D341Med (cell line): Measurements from ENCODE around the gene BET1.
A peak's percentile ranks its signal among the peaks of the same experiment; 100 is the strongest.
"Not testable (repeated sequence)": the region's sequence is repeated elsewhere in the genome, so short reads cannot be mapped to it uniquely, and the experiment has no call there.

ENCODE experiments used
- DNase-seq: peaks from one replicate; pipeline ENCODE4 v3.0.0; 2012; ENCODE audit warnings: low spot score

BET1 gene, protein sequence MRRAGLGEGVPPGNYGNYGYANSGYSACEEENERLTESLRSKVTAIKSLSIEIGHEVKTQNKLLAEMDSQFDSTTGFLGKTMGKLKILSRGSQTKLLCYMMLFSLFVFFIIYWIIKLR

DNA sequence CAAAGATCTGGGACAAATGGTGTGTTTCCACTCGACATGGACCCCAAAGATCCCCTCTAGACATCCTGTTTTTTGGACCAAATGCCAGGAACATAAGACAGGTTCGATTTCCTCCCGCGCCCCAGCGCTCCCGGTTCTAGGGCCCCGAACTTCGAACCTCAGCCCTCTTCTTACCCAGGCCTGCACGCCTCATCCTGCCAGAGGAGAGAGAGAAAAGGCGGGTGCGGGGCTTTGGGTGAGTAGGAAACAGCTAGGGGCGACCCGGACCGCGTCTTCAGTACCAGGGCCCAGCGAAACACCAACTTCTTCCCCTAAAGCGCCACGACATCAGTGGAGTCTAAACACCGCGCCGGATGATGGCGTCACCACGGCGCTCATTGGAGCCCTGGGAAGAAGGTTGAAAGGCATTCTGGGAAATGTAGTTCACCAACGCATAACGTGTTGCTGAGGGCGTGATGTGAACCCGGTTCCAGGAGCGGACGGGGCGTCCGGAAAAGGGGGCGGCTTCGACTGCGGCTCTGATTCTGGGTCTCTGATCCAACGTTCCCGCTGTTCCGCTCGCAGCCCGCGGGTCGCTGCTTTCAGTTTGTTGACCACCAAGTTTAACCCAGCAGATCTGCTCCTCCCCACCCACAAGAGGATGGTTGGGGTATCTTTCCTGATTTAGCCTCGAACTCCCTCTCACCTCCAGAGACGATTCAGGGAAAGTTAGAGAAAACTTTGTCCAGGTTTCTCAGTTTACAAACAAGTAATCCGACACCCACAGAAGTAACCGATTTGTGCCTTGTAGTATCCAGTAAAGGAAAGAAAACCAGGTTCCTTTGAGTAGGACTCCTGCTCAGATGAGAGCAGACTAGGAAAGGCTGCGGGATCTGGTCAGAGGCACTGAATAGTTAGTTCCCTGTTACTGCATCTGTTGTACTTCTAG, at the start of gene BET1:
Gene BET1, minus strand, starts transcription at position 332 of the 928 bp plus-strand sequence. Its CDS starts 139 bp downstream, at position 193.
- DNase-seq, result peak; percentile 91

DNA sequence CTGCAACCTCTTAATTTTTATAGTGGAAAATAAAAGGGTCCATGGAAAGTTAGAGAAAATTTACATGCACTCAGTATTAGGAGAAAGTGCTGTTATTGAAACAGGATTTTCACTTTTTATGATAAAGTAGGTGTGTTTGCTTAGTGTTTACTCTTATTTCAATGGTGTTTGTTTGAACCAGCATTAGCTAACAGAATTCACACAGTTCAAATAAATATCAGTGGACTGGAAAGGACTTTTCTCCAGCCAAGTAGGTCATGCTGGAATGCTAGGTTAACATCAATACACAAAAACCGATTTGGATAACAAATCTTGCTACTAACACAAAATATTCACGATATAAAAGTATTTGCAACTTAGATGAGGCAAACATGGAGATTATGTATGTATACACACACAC, 49.4 kb upstream of the BET1 start:
- DNase-seq, result no peak

DNA sequence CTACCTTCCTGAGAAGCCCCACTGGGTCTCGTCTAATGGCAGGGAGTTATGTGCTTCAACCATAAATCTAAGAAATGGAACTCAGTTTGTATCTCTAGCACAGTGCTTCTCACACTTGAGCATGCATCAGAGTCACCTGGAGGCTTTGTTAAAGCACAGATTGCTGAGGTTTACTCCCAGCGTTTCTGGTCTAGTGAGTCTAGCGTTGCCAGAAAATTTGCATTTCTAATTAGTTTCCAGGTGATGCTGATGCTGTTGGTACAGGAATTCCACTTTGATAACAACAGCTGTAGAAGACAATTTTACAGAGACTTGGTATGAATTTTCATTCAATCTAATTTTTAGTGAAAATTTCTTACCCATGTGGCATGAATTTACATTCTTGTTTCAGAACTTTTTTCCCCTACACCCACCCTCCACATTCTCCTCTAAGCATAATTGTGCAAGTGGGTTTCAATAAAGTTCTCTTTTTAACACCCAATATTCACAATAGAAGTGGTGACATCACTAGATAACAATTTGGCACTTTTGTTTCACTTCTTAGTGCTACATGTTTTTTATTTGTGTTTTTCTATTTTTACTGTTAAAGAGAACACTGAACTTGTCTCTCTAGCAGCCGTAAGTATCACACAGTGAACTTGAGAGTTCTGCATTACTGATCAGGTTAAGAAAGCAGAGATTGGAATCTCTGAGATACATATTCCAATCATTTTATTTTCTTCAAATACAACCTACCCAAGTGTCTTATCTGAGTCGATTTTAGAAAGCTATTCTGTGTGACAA, 48.4 kb upstream of the BET1 start:
- DNase-seq, result no peak

DNA sequence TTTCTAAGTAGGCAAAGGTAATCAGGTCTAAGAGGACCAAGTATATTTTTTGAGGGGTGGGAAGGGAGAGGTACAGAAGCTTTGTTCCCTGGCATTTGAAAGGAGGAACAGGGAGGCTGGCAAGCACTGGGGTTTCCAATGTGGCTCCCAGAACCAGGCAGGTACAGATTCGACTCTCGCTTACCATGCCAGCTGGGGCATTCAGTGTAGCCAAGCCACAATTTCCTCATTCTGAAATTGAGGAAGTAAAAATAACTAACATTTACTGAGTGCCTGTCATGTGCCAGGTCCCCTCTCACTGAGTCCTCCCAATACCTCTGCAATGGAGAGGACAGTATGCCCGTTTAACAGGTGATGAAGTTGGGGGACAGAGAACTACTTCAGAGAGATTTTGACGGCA, 45.9 kb upstream of the BET1 start:
- no peak for DNase-seq

DNA sequence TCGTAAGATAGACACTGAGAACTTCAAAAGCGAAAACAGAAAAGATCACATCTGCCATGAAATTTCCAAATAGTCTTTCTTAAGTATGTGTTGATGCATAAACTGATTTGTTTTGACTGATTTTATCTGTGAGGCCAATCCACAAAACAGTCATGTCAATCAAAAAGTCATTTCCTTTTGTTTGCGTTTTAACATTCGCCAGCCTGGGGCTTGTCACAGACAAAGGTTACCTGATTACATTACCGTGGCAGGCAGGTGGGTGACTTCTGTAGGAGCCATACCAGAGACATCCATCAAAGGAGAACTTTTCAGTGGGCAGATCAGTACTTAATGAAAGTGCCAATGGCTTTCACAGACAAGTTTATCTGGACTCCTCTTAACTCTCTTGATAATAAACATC, 45.5 kb upstream of the BET1 start:
- no peak for DNase-seq

DNA sequence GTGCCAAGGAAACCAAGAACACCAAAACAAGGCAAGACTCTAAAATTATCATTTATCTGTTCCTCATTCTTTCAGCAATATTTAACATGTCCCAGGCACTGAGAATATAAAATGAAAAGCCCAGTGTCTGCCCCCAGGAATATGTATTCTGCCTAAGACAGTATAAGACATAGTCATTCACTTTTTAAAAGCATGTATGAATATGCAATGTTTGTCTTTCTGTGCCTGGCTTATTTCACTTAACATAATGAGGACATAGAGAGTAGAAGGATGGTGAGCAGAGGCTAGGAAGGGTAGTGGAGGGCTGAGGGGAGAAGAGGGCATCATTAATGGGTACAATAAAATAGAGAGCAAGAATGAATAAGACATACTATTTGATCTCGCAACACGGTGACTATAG, 44.6 kb upstream of the BET1 start:
- DNase-seq, result no peak

DNA sequence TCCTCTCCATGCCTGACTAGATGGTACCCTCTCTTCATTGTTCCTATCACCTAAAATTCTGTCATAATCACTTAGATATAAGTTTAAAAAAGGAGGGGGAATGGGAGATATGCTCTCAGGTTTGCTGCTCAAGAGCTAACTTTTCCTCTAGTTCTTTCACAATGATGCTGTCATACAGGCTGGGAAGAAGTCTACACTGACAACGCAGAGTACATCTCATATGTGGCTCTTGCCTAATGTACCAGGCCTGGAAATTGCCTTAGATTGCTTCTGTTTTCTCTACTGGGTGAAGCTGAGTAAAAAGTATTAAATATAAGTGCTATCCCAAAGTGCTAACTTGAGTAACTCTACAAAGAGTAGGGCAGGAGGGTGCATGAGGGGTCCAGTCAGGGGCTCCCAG, 43.8 kb upstream of the BET1 start:
- no peak for DNase-seq

DNA sequence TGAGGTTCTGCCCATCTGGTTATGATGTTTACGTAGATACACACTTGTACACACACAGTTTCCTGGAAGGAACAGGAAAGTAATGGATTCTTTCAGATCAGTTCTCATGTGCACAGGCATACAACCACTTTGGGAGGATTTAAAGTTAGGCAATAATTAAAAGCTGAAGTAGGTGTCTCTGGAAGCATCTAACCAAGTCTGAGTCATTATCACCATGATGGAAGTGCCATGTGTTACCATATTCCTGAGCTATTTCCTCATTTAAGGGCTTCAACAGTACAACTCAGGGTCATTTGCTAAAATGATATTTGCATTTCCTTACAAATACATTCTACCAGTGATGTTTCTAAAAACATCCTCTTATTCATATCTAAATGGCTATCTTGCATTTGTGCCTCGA, 41.4 kb upstream of the BET1 start:
- DNase-seq, result no peak

DNA sequence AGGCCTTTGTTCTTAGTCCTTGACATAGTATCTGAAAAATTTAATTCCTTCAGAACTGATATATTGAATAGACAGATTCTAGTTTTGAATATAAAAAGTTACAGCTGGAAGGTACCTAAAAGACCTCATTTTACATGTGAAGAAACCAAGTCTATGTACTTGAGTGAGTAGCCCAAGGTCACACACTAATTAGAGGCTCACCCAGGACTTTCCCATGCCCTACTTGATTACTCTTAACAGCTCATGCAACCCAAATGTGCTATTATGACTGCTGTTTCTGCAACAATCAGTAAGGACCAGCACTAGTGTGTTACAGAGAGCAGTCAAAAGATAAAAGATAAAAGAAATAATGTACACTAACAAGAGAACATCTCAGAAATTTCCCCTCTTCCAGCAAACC, 40.7 kb upstream of the BET1 start:
- DNase-seq, result no peak

DNA sequence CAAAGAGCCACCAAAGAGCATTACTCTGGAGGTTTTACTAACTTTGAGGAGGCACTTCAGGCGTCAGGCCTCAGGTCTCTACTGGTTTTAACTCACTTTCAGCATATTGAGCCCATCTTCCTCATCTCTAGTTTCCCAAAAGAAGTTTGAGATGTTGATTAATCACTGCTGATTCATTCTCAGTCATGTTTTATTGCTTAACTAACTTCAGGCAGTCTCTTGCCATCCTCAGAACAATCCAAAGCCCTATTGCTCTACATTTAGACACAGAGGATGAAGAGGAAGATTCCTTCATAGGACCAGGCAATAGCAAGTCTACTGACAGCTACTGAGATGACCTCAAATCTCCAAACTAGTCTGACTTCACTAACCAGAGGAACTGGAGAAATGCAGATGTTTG, 39.1 kb upstream of the BET1 start:
- no peak for DNase-seq

DNA sequence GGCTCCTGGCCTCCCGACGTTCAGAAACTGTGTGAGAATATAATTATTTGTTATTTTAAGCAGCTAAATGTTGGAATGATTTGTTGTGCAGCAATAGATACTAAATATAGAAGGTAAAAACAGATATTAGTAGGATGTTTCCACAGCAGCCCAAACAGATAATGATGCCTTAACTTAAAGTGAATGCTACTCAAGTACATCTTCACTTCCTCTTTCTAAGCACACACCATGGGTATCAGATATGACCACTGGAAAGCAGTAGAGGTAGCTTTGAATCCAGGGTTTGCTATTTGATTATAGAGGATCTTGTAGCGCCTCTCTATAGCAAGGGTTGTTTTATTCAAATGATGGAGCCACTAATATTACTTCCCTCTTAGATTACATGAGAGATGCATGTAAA, 38.2 kb upstream of the BET1 start:
- DNase-seq, result no peak

DNA sequence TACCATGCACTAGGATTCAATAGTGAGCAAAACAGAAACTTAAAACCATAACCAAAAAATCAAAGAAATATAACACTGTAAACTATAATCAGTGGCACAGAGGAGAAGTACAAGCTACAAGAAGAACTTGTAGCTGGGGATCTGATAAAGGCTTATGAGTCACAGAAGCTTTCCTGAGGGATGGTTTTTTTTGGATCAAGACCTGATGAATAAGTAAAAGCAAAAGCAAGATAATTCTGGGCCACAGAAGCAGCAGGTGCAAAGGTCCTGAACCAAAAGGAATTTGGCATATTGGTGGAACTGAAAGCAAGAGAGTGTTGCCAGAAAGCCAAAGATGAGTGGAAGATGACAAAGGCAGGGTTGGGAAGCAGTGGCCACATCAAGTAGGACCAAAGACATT, 37.4 kb upstream of the BET1 start:
- no peak for DNase-seq

DNA sequence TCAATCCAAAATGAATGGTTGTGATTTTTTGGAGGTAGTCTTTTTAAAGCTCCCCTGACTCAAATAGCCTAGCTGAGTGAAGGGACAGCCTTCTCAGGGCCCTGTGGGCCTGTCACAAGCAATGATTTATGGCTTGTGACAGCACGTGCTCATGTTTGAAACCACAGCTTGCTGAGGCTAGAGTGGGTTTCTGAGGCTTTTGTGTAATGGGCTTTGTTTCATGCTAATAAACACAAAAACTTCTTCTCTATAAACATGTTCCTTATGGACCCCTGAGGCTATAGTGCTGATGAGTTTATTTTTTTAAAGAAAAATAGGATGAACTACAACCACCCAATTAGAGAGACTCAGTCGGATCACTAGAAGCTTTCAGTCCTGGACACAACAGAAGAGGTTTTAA, 36.1 kb upstream of the BET1 start:
- no peak for DNase-seq

DNA sequence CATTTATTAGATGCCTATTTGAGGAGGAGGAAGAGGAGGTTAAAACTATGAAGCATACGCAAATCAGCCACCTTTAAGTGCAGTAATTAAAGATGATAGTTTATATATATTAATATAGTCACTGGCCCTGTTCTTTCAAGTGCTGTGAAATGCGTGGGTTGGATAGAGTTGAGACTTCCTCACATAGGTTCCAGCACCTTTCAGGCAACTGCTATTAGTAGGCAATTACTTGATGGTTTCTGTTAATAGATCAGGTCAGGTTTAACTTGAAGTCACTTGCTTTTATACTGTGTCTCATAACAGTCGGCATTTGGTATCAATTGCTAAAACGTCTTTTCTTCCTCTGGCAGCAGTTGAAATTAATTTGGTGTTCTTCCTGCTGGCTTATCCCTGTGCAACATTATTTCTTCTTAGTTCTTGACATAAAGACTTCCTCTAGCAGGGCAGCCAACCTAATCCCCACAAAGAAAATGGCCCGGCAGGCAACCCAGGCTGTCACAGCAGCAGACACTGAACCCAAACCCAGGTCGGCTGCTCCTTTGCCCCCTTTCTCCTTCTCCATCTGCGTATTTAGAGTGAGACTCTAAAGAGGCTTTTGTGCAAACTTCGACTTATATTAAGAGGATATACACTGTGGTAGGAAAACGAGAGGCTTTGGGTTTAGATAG, 35.3 kb upstream of the BET1 start:
- no peak for DNase-seq

DNA sequence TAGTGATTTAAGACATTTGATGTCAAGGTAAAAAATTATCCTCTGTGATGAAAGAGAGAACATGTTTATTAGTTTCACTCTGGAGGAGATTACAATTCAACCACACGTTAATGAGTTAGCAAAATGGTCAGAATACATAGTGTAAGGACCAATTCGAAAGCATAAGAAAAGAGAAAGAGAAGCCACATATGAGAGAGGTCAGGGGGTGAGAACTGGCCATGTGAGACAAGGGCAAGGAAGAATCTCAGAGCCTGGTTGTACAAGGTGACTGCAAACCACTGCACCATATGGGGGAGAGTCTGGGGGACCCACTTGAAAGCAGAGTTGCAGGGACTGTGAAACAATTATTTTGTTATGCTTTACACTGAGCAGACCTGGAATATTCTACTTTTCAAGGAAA, 27.7 kb upstream of the BET1 start:
- no peak for DNase-seq

DNA sequence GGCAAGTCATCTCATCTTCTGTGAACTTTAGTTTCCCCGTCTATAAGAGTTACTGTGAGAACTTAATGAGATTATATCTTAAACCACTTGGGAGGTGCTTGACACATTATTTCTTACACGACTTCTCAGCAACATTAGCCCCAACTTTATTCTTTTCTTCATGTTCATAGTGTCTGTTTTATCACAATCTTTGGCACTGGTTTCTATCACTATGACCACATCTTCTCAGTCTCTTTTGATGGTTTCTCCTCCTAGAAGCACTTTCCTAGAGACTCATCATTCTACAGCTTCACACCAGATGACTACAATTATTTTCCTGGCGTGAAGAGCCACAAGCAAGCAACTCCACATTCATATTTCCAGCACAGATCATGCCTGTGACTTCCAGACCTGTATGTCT, 26.5 kb upstream of the BET1 start:
- no peak for DNase-seq

DNA sequence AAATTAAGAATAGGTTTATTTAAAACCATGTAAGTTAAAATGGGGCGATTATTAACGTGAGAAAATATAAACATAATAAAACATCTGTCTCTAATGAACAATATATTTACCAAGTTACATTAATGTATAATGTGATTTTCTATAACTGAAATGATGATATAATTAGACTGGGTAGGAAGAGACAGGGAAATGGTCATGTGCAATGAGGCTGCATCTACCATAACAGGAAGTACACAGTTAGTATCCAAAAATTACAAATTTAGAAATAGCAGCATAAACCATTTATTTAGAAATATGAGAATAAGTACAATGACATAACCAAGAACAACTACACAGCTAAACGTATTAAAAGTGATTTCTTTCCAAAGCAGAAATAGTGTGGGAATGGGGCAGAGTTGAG, 25.8 kb upstream of the BET1 start:
- no peak for DNase-seq

DNA sequence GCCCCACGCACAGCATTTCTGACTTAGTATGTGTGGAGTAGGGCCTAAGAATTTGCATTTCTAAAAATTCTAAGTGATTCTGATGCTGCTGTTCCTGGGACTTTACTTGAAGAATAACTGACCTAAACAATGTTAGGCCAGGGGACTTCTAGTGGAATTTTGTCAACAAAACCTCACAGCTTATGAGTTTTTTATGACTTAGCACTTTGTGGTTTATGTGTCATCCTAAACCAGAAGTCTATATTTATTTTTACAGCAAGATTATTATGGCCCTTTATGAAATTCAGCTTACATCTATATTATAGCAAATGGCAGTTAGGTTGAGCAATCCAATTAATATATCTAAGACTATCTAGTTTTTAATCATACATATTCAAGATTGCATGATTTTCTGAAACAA, 24.6 kb upstream of the BET1 start:
- no peak for DNase-seq

DNA sequence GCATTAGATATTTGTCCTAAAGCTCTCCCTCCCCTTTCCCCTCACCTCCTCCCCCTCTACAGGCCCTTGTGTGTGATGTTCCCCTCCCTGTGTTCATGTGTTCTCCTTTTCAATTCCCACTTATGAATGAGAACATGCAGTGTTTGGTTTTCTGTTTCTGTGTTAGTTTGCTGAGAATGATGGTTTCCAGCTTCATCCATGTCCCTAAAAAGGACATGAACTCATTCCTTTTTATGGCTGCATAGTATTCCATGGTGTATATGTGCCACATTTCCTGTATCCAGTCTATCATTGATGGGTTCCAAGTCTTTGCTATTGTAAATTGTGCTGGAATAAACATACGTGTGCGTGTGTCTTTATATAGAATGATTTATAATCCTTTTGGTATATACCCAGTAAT, 22.5 kb upstream of the BET1 start:
- not testable (repeated sequence) for DNase-seq

DNA sequence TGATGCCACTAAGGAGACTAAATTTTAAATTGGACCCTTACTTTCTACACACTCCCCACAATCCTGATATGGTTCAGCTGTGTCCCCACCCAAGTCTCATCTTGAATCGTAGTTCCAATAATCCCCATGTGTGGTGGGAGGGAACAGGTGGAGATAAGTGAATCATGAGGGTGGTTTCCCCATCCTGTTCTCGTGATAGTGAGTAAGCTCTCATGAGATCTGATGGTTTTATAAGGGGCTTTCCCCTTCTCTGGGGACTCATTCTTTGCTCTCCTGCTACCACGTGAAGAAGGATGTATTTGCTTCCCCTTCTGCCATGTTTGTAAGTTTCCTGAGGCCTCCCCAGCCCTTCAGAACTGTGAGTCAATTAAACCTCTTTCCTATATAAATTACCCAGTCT, 18.4 kb upstream of the BET1 start:
- DNase-seq, result no peak

DNA sequence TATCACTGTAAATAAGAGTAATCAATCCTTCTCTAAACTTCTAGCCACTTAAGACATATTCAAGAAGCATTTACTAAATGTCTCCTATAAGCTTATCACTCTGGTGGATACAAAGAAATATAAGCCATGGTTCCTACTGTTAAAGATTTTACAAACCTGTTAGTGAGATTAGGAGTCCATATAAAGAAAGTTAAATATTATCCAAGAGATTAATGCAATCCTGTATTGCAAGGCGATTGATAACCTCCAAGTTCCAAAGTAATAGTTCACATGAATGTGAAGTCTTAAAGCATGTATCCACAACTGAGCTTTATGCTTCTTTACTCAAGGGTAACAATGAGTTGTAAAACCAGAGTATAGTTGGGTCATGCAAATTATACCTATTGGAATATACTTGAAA, 12.6 kb upstream of the BET1 start:
- no peak for DNase-seq

DNA sequence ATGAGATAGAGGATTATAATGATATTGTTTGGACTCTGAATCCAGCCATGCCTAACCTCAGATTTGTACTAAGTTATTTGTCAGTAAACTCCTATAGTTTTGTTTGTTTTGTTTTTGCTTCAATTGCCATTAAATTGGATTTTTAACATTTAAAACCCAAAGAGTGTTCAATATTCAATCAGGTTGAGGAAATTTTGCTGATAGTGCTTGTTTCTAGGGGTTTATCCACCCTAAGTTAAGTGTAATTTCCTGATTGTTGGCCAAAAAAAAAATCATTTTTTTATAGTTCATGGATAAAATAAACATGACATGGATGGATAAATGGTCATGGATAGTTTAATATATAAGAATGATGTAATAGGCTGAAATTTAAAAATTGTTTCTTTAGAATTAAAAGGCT, 11.4 kb upstream of the BET1 start:
- no peak for DNase-seq

DNA sequence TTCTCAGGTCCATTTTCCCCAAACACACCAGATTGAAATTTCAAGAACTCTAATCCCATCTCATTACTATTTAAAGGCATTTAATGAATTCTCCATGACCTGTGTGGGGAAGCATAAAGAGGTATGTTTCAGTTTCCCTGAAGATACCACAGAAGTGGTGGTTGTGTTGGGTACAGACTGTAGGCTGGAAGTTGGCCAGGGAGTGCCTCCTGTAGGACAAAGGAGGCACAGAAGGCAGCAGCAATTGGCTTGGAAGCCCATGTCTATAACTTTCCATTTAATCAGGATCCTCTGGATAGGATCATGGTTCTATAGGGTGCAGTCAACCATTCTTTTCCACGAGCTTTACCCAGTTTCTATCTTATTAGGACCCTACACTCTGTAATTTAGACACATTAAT, 8.6 kb upstream of the BET1 start:
- DNase-seq, result peak; percentile 17
